NCI-H2107 treated with DMSO at 0.1 percent for 48 hours (cell line): ENCODE results near the gene PLEKHG4B.
A peak's percentile ranks its signal among the peaks of the same experiment; 100 is the strongest.
"Not testable (repeated sequence)": the region's sequence is repeated elsewhere in the genome, so short reads cannot be mapped to it uniquely, and the experiment has no call there.

Source experiments
- DNase-seq: peaks from one replicate; lab custom pipeline; 2025; ENCODE audit not compliant: unreplicated experiment; lab: John Stamatoyannopoulos, UW

The PLEKHG4B gene

GRCh38 chr5:91556-92263 lies at the start of gene PLEKHG4B:
Gene PLEKHG4B, plus strand, starts transcription at chr5:92168. Its CDS starts 64 bp downstream, at chr5:92232.
- DNase-seq, result peak; percentile 82

GRCh38 chr5:42250-42649 lies 49.7 kb upstream of the PLEKHG4B start:
- no peak for DNase-seq

DNA sequence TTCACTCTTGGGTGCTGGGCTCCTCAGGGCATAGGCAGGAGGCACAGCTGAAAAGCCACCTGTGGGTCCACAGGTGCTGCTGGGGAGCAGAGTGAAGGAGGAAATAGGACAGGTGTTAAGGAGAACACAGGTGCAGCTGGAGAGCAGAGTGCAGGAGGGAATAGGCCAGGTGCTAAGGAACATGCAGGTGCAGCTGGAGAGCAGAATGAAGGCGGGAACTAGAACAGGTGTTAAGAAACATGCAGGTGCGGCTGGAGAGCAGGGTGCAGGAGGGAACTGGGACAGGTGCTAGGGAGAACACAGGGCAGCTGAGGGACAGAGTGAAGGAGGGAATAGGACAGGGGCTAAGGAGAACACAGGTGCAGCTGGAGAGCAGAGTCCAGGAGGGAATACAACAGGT lies 43.8 kb upstream of the PLEKHG4B start:
- DNase-seq, result peak; percentile 63

GRCh38 chr5:49530-49929 lies 42.4 kb upstream of the PLEKHG4B start:
- not testable (repeated sequence) for DNase-seq

DNA sequence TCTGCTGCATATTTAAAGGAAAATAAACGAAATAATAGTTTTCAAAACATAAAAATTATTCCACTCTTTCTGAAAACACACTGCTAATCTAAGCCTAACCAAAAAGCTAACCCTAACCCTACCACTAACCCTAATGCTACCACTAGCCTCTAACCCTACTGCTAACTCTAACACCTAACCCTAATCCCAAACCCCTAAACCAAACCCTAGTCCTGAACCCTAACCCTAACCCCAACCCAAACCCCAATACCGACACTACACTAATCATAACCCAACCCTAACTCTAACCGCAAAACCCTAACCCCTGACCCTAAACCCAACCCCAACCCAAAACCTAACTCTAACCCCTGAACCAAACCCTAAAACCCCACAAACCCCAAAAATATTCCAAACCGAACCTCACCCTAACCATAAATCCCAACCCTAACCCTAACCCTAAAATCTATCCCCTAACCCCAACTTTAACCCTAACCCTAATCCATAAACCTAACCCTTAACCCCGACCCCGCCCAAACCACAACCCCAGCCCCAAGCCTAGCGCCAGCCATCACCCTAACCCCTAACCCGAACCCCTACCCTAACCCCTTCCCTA lies 41.9 kb upstream of the PLEKHG4B start:
- DNase-seq, result no peak

- DNase-seq, result no peak
Observed at GRCh38 chr5:50724-51499, 41.1 kb upstream of the PLEKHG4B start.

- DNase-seq, result no peak
Observed at GRCh38 chr5:51500-51823, 40.5 kb upstream of the PLEKHG4B start.

- peak; percentile 65 for DNase-seq
Observed at GRCh38 chr5:53381-54174, 38.4 kb upstream of the PLEKHG4B start.

- DNase-seq, result no peak
Observed at GRCh38 chr5:54175-54730, 37.7 kb upstream of the PLEKHG4B start.

- no peak for DNase-seq
Observed at GRCh38 chr5:54876-55569, 36.9 kb upstream of the PLEKHG4B start.

GRCh38 chr5:56561-57290 lies 35.2 kb upstream of the PLEKHG4B start:
- no peak for DNase-seq

GRCh38 chr5:60250-60649 lies 31.7 kb upstream of the PLEKHG4B start:
- not testable (repeated sequence) for DNase-seq

- DNase-seq, result no peak
Observed at GRCh38 chr5:70440-70839, 21.5 kb upstream of the PLEKHG4B start.

DNA sequence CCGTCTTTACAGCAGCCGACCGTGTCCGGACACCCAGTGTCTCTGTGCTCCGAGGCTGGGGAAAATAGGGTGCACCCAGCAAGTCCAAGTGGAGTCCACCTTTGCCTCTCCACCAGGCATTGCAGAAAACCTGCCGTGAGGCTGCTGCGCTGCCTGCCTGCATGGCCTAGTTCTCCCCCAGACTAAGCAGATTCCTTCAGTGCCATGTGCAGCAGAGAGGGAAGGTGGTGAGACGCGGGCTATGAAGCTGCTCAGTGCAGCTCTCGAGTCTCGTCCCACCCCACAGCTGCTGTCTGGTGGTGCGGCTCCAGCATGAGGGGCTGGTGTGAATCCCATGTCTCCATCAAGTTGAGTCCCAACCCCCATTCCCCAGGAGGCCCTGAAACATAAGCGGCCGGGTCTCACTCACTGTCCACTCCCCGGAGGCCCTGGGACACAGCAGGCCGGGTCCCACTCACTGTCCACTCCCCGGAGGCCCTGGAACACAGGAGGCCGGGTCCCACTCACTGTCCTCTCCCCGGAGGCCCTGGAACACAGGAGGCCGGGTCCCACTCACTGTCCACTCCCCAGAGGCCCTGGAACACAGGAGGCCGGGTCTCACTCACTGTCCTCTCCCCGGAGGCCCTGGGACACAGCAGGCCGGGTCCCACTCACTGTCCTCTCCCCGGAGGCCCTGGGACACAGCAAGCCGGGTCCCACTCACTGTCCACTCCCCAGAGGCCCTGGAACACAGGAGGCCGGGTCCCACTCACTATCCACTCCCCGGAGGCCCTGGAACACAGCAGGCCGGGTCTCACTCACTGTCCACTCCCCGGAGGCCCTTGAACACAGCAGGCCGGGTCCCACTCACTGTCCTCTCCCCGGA lies 19.4 kb upstream of the PLEKHG4B start:
- DNase-seq, result not testable (repeated sequence)

- not testable (repeated sequence) for DNase-seq
Observed at GRCh38 chr5:73181-73447, 18.9 kb upstream of the PLEKHG4B start.

DNA sequence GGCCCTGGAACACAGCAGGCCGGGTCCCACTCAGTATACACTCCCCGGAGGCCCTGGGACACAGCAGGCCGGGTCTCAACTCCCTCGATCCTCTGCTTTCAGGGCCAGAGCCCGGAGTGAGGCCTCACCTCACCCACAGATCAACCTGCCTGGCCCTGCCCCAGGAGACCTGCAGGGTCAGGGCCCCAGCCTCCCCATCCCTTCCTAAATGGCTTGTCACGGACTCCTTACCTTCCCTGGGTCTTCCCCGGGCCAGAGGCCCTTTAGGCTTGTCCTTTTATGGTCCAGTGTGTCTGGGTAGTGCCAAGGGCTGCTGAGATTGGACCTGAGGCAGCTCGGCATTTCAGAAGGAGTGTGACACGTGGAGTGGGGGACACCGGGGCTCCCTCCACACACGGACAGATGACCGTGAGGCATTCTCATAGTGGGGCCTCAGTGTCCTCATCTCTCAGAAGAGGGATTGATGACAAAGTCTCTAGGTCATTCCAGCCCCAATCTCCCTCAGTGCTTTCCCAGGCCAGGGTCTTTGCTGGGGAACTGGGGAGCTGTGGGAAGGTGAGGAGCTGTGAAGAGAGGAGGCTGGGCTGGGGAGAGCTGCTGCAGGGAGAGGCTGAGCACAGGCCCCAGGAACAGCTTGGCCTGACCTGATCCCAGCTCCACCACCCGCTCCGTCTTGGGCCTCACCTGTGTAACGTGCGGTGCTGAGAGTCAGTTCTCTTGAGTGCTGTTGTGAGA lies 18.0 kb upstream of the PLEKHG4B start:
- no peak for DNase-seq

- no peak for DNase-seq
Observed at GRCh38 chr5:74503-75109, 17.4 kb upstream of the PLEKHG4B start.
